ENCODE measurements around the gene E2F8.

E2F8 gene

GRCh38 chr11:19199048-19199447, 41.7 kb downstream of the E2F8 start:
- TF ChIP-seq CTCF (IDR thresholded peaks at IDR 0.05): no peak
- H3K27ac ChIP-seq: no peak overlapping the region
- H3K4me3 ChIP-seq: no peak overlapping the region
- DNase-seq (ENCODE audit: low spot score): no peak

GRCh38 chr11:19196432-19196831, 44.3 kb downstream of the E2F8 start:
- no peak for DNase-seq (ENCODE audit: low spot score)
- no peak overlapping the region for H3K4me3 ChIP-seq
- no peak overlapping the region for H3K27ac ChIP-seq
- TF ChIP-seq CTCF (IDR thresholded peaks at IDR 0.05): no peak

- no peak for DNase-seq (ENCODE audit: low spot score)
- Histone ChIP-seq H3K4me3 (no peak overlapping the region), H3K27ac (no peak overlapping the region)
- no peak for TF ChIP-seq CTCF (IDR thresholded peaks at IDR 0.05)
These were observed 46.0 kb downstream of the E2F8 start for GRCh38 chr11:19194620-19195308.

- no peak for TF ChIP-seq CTCF (IDR thresholded peaks at IDR 0.05)
- DNase-seq (ENCODE audit: low spot score): no peak
- no peak overlapping the region for H3K27ac ChIP-seq
- no peak overlapping the region for H3K4me3 ChIP-seq
These were observed 46.8 kb downstream of the E2F8 start for GRCh38 chr11:19193916-19194315.

- no peak overlapping the region for H3K27ac ChIP-seq
- DNase-seq (ENCODE audit: low spot score): no peak
- no peak overlapping the region for H3K4me3 ChIP-seq
- TF ChIP-seq CTCF (IDR thresholded peaks at IDR 0.05): no peak
These were observed 49.1 kb downstream of the E2F8 start for GRCh38 chr11:19191530-19192169.

- TF ChIP-seq CTCF (IDR thresholded peaks at IDR 0.05): no peak
- no peak overlapping the region for H3K27ac ChIP-seq
- no peak overlapping the region for H3K4me3 ChIP-seq
- DNase-seq (ENCODE audit: low spot score): no peak
These were observed 52.9 kb downstream of the E2F8 start for GRCh38 chr11:19187833-19188258.
